DMS114 treated with DMSO at 0.1 percent for 48 hours (cell line): ENCODE measurements around the gene MAST4.

Source experiments
- DNase-seq: peaks from one replicate; lab custom pipeline; 2025; ENCODE audit not compliant: unreplicated experiment; lab: John Stamatoyannopoulos, UW

Gene MAST4

GRCh38 chr5:66644111-66644510 lies 47.9 kb downstream of the MAST4 start:
- no peak for DNase-seq

GRCh38 chr5:66645039-66645438 lies 48.8 kb downstream of the MAST4 start:
- no peak for DNase-seq

GRCh38 chr5:66646570-66646969 lies 50.4 kb downstream of the MAST4 start:
- no peak for DNase-seq

GRCh38 chr5:66647146-66647856 lies 51.1 kb downstream of the MAST4 start:
- no peak for DNase-seq

GRCh38 chr5:66652818-66653217 lies 56.6 kb downstream of the MAST4 start:
- DNase-seq: no peak

GRCh38 chr5:66653325-66653724 lies 57.1 kb downstream of the MAST4 start:
- no peak for DNase-seq

GRCh38 chr5:66655395-66656324 lies 59.5 kb downstream of the MAST4 start:
- no peak for DNase-seq

GRCh38 chr5:66658516-66658915 lies 62.3 kb downstream of the MAST4 start:
- DNase-seq: no peak

GRCh38 chr5:66659780-66660179 lies 63.6 kb downstream of the MAST4 start:
- no peak for DNase-seq

GRCh38 chr5:66660396-66660795 lies 64.2 kb downstream of the MAST4 start:
- no peak for DNase-seq

GRCh38 chr5:66661149-66661548 lies 65.0 kb downstream of the MAST4 start:
- DNase-seq: no peak

GRCh38 chr5:66666778-66667177 lies 70.6 kb downstream of the MAST4 start:
- no peak for DNase-seq

GRCh38 chr5:66669086-66669861 lies 73.1 kb downstream of the MAST4 start:
- no peak for DNase-seq

GRCh38 chr5:66669862-66670195 lies 73.6 kb downstream of the MAST4 start:
- no peak for DNase-seq

GRCh38 chr5:66671305-66671704 lies 75.1 kb downstream of the MAST4 start:
- DNase-seq: no peak

GRCh38 chr5:66674802-66675201 lies 78.6 kb downstream of the MAST4 start:
- no peak for DNase-seq

- DNase-seq: no peak
Observed at GRCh38 chr5:66675406-66675805, 79.2 kb downstream of the MAST4 start.

- no peak for DNase-seq
Observed at GRCh38 chr5:66680221-66680620, 84.0 kb downstream of the MAST4 start.

GRCh38 chr5:66680804-66681203 lies 84.6 kb downstream of the MAST4 start:
- no peak for DNase-seq

- no peak for DNase-seq
Observed at GRCh38 chr5:66684663-66685062, 88.5 kb downstream of the MAST4 start.

- no peak for DNase-seq
Observed at GRCh38 chr5:66689522-66690220, 93.5 kb downstream of the MAST4 start.
